DMS153 (cell line): Measurements from ENCODE around the gene PLSCR3.

ENCODE experiments used
- DNase-seq: peaks from one replicate; lab custom pipeline; 2025; lab: John Stamatoyannopoulos, UW

PLSCR3 gene

GRCh38 chr17:7347630-7348477 is 46.5 kb downstream of the PLSCR3 start:
- DNase-seq = no peak

- no peak for DNase-seq
Measured at GRCh38 chr17:7346761-7347614, 47.3 kb downstream of the PLSCR3 start.

- no peak for DNase-seq
Measured at GRCh38 chr17:7343250-7343649, 51.1 kb downstream of the PLSCR3 start.

- no peak for DNase-seq
Measured at GRCh38 chr17:7341842-7342241, 52.5 kb downstream of the PLSCR3 start.

GRCh38 chr17:7340179-7340578 is 54.1 kb downstream of the PLSCR3 start:
- DNase-seq = no peak
